HG03045 (cell line): ENCODE data around the gene TNIK.
A peak's percentile ranks its signal among the peaks of the same experiment; 100 is the strongest.

Source experiments
- ATAC-seq: cut with Tn5 transposase; IDR thresholded peaks from one replicate; pipeline ENCODE4 v1.9.1; 2021; ENCODE audit warnings: mild to moderate bottlenecking, moderate library complexity; ENCODE audit not compliant: unreplicated experiment

TNIK gene

DNA sequence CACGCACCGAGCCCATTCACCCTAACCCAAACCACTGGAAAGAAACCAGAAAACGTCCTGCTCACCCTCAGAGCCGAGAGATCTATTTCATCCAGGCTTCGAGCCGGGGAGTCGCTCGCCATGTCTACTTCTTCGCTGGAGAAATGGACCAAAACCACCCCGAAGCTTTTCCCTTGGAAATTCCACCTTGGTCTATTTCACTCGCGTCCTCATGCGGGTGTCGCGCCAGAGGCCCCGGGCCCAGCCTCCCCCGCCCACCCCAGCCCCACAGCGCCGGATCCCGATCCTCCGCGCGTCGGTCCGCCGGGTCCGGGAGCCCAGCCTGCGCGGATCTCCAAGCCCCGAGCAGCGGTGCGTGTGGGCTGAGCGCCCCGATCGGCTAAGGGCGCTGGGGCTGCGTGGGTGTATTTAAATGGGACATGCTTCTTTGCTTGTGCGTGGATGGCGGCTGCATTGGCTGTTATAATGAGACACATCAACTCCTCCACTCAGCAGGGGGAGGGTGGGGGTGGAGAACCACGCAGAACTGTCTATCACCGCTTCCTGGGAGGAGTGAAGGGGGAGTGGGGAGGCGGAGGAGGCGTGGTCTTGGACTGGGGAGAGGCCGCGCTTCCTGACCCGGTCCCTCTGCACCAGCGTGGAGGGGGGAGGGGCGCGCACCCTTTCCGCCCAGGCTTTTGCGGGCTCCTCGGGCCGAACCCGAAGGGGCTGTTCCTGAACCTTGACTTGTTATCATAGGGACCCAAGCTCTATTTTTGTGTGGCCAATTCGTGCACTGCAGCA, at the start of gene TNIK:
TNIK (minus strand) TSS at position 464 of the 783 bp plus-strand sequence; CDS start at position 122, 342 bp downstream.
- ATAC-seq, result peak; percentile 84

GRCh38 chr3:171508676-171509075, 48.5 kb upstream of the TNIK start:
- no peak for ATAC-seq

GRCh38 chr3:171508206-171508605, 48.0 kb upstream of the TNIK start:
- ATAC-seq, result no peak

GRCh38 chr3:171506743-171507319, 46.6 kb upstream of the TNIK start:
- no peak for ATAC-seq

DNA sequence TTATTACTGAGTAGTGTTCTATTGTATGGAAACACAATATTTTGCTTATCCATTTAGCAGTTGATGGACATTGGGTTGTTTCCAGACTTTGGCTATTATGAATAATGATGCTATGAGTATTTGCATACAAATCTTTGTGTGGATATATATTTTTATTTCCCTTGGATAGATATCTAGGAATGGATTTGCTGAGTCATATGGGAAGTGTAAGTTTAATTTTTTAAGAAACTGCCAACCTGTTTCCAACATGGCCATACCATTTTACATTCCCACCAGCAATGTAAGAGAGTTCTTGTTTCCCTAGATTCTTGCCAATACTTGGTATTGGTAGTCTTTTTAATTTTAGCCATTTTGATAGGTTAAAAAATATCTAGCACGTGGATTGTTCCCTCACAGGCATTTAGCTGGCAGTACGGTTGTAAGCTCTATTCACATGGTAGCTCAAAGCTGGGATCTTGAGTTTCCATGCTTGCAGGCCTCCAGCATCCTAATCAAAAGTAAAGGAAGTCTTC, 45.7 kb upstream of the TNIK start:
- ATAC-seq, result no peak

- ATAC-seq, result no peak
Measured at GRCh38 chr3:171504376-171504775, 44.2 kb upstream of the TNIK start.

DNA sequence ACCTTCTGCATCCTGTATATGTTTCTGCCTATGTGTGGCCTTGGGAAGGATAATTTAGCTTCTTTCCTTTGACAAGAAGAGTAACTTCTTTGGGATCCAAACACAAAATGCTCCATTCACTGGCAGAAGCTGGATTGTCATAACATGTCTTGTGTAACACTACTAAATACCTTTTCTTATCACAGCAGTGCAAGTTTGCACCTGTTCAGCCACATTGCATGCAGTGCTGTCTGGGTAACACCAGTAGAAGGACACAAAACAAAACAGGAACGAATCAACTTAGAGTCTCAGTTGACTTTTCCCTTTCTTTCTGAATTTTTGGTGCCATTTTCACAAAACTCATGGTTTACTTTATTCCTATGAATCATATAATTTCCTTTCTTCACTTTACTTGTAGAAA, 43.6 kb upstream of the TNIK start:
- ATAC-seq, result no peak

DNA sequence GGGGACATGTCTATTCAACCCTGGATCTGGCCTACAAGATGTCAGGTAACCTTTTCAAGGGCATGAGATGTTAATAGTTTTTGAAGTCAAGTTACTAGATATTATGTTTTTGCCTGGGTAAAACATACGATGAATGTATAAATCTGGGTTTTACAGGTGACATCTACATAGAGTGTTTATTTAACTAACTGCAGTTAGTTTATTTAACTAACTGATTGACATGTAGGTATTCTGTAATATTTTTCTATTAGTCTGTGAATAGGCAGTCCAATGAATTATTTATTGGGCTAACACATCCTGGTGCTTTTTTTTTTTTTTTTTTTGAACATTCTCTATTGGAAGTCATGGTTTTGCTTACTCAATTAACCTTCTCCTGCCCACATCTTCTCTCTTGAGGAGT, 38.7 kb upstream of the TNIK start:
- no peak for ATAC-seq

DNA sequence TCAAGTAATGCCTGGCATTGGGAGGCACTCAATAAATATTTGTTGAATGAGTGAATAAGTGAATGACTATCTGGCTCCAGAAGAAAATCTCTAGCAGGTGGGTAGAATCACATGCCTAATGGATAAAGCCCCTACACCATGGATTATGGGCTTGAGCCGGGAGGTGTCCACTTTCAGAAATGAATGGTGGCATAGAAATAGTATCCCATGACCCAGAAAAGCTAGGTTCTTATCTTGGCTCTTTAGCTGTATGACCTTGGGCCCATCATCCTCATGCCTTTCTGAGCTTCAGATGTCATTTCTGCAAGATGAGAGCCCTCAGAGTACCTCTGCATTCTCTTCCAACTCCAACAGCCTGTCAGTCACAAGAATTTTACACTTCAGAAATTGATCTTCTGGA, 37.3 kb upstream of the TNIK start:
- ATAC-seq, result no peak

DNA sequence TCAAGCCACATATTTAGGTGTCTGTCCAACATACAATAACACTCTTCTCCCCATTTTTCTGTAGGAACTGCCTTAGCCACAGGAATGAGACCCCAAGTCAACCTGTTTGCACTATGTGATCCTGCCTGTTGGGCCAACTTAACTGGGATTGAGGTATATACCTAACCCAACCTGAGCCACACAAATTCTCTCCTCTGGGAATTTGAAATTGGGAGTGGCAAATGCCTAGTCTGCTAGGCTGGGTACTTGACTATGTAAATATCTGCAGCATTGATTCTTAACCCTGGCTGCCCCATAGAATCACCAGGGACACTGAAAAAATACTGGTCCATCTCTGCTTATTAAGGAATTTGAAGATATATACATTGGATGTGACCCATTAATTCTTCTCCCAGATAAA, 35.2 kb upstream of the TNIK start:
- ATAC-seq, result no peak

DNA sequence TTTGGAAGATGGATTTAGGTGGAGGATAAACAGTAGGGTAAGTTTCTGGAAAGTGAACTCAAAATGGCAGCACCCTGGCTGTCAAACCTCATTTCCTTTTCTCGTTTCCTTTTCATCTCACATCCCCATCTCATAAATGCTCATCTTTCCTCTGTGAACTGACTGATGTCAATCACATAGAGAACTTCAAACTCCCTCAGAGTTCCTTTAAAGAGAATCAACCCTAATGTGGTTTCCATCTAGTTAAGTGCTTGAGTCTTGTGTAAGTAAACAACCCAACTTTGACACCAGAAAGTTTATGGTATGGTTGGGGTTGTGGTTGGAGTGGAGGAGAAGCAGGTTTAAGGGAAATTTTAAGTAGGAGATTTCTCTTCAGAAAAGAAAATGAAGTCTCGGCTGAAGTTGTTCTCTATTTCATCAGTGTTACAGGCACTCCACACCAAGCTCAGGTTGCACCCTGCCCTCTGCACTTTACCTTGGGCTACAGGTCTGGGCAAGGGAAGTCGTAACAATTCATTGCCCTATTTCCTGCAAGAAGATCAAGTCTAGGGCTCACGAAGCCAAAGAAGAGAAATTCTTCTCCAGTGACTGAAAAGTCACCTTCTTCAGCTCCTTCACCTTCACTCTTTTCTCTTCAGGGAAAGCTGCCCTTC, 34.4 kb upstream of the TNIK start:
- ATAC-seq, result no peak

DNA sequence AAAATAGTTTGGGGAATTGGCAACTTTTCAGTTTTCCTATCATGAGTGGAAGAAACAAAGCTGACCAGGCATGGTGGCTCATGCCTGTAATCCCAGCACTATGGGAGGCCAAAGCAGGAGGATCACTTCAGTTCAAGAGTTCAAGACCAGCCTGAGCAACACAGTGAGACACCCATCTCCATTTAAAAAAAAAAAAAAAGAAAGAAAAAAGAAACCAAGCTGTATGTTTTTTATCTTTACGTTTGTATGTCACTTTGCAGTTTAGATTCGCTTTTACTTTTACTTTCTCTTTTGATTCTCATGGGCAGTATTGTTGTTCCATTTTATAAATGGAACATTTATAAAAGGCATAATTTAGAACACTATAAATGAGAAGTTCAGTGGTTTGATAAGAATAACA, 31.2 kb upstream of the TNIK start:
- ATAC-seq, result no peak

- no peak for ATAC-seq
Measured at GRCh38 chr3:171490901-171491300, 30.7 kb upstream of the TNIK start.

GRCh38 chr3:171489348-171489747, 29.1 kb upstream of the TNIK start:
- no peak for ATAC-seq

DNA sequence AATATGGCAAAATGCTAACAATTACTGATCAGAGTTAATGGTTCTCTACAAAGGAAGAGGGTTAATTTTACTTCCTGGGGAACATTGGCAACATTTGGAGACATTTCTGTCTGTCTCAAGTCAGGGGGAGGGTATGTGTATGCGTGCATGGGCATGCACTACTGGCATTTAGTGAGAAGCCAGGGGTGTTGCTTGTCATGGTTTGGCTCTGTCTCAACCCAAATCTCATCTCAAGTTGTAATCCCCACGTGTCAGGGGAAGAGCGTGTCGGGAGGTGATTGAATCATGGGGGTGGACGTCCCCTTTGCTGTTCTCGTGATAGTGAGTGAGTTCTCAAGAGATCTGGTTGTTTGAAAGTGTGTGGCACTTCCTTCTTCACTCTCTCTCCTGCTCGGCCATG, 28.3 kb upstream of the TNIK start:
- no peak for ATAC-seq

DNA sequence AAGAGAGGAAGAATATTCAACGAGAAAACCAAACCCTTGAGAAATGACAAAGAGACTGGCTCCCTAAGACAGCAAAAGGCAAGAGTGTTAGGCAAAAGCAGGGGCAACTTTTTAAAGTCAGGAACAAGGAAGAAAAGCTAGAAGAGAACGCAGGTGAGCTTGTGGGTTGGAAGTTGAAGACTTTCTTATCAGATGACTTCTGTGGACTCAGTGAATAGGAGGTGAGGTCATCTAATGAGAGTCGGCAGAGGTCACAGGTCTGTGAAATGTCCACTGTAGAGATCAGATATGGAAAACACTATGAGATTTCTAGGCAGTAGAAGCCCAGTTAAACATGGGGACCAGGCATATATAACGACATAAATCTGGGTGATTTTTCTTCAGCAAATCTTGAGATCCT, 27.2 kb upstream of the TNIK start:
- no peak for ATAC-seq

GRCh38 chr3:171485338-171485737, 25.1 kb upstream of the TNIK start:
- ATAC-seq, result no peak

- no peak for ATAC-seq
Measured at GRCh38 chr3:171481011-171481410, 20.8 kb upstream of the TNIK start.

GRCh38 chr3:171480526-171480925, 20.3 kb upstream of the TNIK start:
- peak; percentile 78 for ATAC-seq

GRCh38 chr3:171476532-171477102, 16.4 kb upstream of the TNIK start:
- ATAC-seq, result no peak

- ATAC-seq, result no peak
Measured at GRCh38 chr3:171472552-171472951, 12.3 kb upstream of the TNIK start.
